Measurements from ENCODE around the gene AP4E1. TPM values are rescaled to one million over a fixed set of nuclear protein-coding genes. Genes with fewer than 3 reads are reported as not detected.

The AP4E1 gene
- total RNA-seq, 2 experiments from 2014 or later = 7.6 to 14.8 TPM

DNA sequence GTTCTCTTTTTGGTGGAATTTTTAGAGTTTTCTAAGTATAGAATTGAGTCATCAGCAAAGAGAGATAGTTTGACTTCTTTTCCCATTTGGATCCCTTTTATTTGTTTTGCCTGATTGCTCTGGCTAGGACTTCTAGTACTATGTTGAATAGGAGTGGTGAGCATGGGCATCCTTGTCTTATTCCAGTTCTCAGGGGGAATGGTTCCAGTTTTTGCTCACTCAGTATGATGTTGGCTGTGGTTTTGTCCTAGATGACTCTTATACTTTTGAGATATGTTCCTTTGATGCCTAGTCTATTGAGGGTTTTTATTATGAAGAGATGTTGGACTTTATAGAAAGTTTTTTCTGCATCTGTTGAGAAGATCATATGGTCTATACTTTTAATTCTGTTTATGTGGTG lies 113.7 kb downstream of the AP4E1 start:
- no TSS peak for BruUV-seq (replicated peaks)
- H3K4me1 ChIP-seq (ENCODE audit: insufficient read depth, low read length, poor library complexity, severe bottlenecking) = no peaks in the 10 kb centered on the region
- H3K4me2 ChIP-seq (ENCODE audit: low read length) = no peak overlapping the region
- TF ChIP-seq CTCF (conservative IDR thresholded peaks at IDR 0.05; ENCODE audit: low read length) (no peak), EZH2phosphoT487 (IDR thresholded peaks at IDR 0.05; ENCODE audit: borderline replicate concordance, low read depth, low read length) (no peak)
- H2AFZ ChIP-seq (ENCODE audit: low read length) = no peak overlapping the region
- H3K36me3 ChIP-seq (ENCODE audit: insufficient read depth, low read length) = no peaks in the 10 kb centered on the region
- H3K27ac ChIP-seq (ENCODE audit: low read depth, low read length, poor library complexity, severe bottlenecking) = no peak overlapping the region
- H3K4me3 ChIP-seq (ENCODE audit: low read depth, low read length, poor library complexity, severe bottlenecking) = no peak overlapping the region
- no peaks in the 10 kb centered on the region for H3K9me3 ChIP-seq (ENCODE audit: low read length)
- no peak for DNase-seq (ENCODE audit: low spot score)
- no peaks in the 10 kb centered on the region for H3K9me2 ChIP-seq (ENCODE audit: insufficient read depth, low read length)
- intact Hi-C loops (cut with micrococcal nuclease; ENCODE audit: unreplicated experiment) = no loop called here
- no peaks in the 10 kb centered on the region for H3K79me2 ChIP-seq (ENCODE audit: insufficient read depth, low read depth, low read length)
- no peaks in the 10 kb centered on the region for H4K20me1 ChIP-seq (ENCODE audit: insufficient read depth, low read length)
- CTCF ChIA-PET (ENCODE audit: unreplicated experiment) = no interaction called here
- POLR2A ChIA-PET = no interaction called here

DNA sequence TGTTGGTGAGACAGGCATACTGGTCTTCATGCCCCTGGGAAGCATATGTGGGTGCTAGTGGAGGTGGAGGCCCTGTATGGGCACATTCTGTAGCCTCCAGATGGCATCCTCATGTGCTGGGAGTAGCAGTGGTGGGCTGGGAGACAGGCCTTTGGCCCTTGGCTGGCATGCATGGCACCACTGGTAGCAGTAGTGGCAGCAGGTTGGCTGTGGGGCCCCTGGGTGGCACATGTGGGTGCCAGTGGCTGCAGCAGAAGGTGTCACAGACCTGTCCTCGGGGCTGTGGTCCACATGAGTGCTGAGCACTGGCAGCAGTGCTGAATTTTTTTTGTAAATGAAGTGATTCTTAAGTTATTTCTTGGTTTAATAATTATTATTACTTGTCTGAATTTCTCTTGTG lies 115.0 kb downstream of the AP4E1 start:
- no peak overlapping the region for H3K27ac ChIP-seq (ENCODE audit: low read depth, low read length, poor library complexity, severe bottlenecking)
- no peaks in the 10 kb centered on the region for H3K4me1 ChIP-seq (ENCODE audit: insufficient read depth, low read length, poor library complexity, severe bottlenecking)
- no peaks in the 10 kb centered on the region for H3K9me2 ChIP-seq (ENCODE audit: insufficient read depth, low read length)
- no peaks in the 10 kb centered on the region for H3K79me2 ChIP-seq (ENCODE audit: insufficient read depth, low read depth, low read length)
- no TSS peak for BruUV-seq (replicated peaks)
- H2AFZ ChIP-seq (ENCODE audit: low read length) = no peak overlapping the region
- H4K20me1 ChIP-seq (ENCODE audit: insufficient read depth, low read length) = no peaks in the 10 kb centered on the region
- no peaks in the 10 kb centered on the region for H3K9me3 ChIP-seq (ENCODE audit: low read length)
- ChIA-PET CTCF (ENCODE audit: unreplicated experiment) (no interaction called here), POLR2A (no interaction called here)
- no peak overlapping the region for H3K4me3 ChIP-seq (ENCODE audit: low read depth, low read length, poor library complexity, severe bottlenecking)
- H3K36me3 ChIP-seq (ENCODE audit: insufficient read depth, low read length) = no peaks in the 10 kb centered on the region
- no peak for DNase-seq (ENCODE audit: low spot score)
- intact Hi-C loops (cut with micrococcal nuclease; ENCODE audit: unreplicated experiment) = no loop called here
- TF ChIP-seq EZH2phosphoT487 (IDR thresholded peaks at IDR 0.05; ENCODE audit: borderline replicate concordance, low read depth, low read length) = no peak
- no peak for TF ChIP-seq CTCF (conservative IDR thresholded peaks at IDR 0.05; ENCODE audit: low read length)
- H3K4me2 ChIP-seq (ENCODE audit: low read length) = no peak overlapping the region

DNA sequence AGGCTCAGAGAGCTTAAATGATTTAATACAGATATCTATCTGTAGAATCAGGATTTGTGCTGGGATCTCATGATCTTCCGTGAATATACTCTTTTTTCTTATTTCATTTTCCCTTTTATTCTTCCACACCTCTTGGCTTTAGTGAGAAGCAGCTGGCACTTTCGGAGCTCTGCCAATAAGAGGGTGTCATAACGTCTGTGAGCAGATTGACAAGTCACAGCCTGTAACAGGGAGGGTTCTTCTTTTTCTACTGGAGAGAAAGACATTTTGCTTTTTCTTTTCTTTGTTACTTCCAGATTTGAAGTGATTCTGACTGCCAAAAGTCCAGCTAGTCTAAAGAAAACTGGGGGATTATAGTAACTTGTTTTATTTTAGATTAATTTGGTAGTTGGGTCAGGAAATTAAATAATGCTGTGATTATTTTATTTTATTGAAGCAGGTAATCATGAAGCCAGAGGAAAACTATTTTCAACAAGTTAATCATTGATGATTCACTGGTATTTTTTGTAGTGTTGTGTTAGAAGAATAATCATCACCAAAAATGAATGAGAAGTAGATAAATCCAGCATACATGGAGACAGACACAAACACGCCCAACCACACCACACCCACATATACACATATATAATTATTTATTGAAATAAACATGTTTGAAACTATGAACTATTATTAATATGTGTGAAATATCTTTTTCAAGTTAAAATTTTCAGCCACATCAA lies 116.4 kb downstream of the AP4E1 start:
- no TSS peak for BruUV-seq (replicated peaks)
- CTCF ChIA-PET (ENCODE audit: unreplicated experiment) = no interaction called here

More for the DNA sequence above, 116.4 kb downstream of the AP4E1 start:
- intact Hi-C loops (cut with micrococcal nuclease; ENCODE audit: unreplicated experiment) = no loop called here
- no peak for DNase-seq (ENCODE audit: low spot score)
- Histone ChIP-seq H3K27ac (ENCODE audit: low read depth, low read length, poor library complexity, severe bottlenecking) (no peak overlapping the region), H3K4me1 (ENCODE audit: insufficient read depth, low read length, poor library complexity, severe bottlenecking) (no peaks in the 10 kb centered on the region), H3K4me3 (ENCODE audit: low read depth, low read length, poor library complexity, severe bottlenecking) (no peak overlapping the region), H3K79me2 (ENCODE audit: insufficient read depth, low read depth, low read length) (no peaks in the 10 kb centered on the region), H3K36me3 (ENCODE audit: insufficient read depth, low read length) (no peaks in the 10 kb centered on the region), H3K9me2 (ENCODE audit: insufficient read depth, low read length) (no peaks in the 10 kb centered on the region), H2AFZ (ENCODE audit: low read length) (no peak overlapping the region), H3K9me3 (ENCODE audit: low read length) (no peaks in the 10 kb centered on the region), H3K4me2 (ENCODE audit: low read length) (no peak overlapping the region), H4K20me1 (ENCODE audit: insufficient read depth, low read length) (no peaks in the 10 kb centered on the region)
- TF ChIP-seq CTCF (conservative IDR thresholded peaks at IDR 0.05; ENCODE audit: low read length) (no peak), EZH2phosphoT487 (IDR thresholded peaks at IDR 0.05; ENCODE audit: borderline replicate concordance, low read depth, low read length) (no peak)
- POLR2A ChIA-PET = no interaction called here

All from OCI-LY7 (cell line).